ENCODE measurements around the gene SLC17A5. TPM values are rescaled to one million over a fixed set of nuclear protein-coding genes. Genes with fewer than 3 reads are reported as not detected.
"Not testable (repeated sequence)": the region's sequence is repeated elsewhere in the genome, so short reads cannot be mapped to it uniquely, and the experiment has no call there.

Gene SLC17A5
- polyA plus RNA-seq, 1 donor = 13.9 TPM

- DNase-seq = no peak
These were observed 39.8 kb downstream of the SLC17A5 start for GRCh38 chr6:73613806-73614536.

- DNase-seq = no peak
These were observed 41.2 kb downstream of the SLC17A5 start for GRCh38 chr6:73612611-73613010.

- DNase-seq = peak; percentile 50
These were observed 43.1 kb downstream of the SLC17A5 start for GRCh38 chr6:73610444-73611275.

GRCh38 chr6:73608761-73609160 is 45.0 kb downstream of the SLC17A5 start:
- no peak for DNase-seq

- DNase-seq = no peak
These were observed 47.4 kb downstream of the SLC17A5 start for GRCh38 chr6:73606428-73606827.

GRCh38 chr6:73604461-73604860 is 49.3 kb downstream of the SLC17A5 start:
- DNase-seq = no peak

GRCh38 chr6:73604020-73604419 is 49.8 kb downstream of the SLC17A5 start:
- DNase-seq = no peak

- DNase-seq = peak; percentile 45
These were observed 67.3 kb downstream of the SLC17A5 start for GRCh38 chr6:73586416-73586974.

GRCh38 chr6:73585566-73586415 is 68.0 kb downstream of the SLC17A5 start:
- peak; percentile 79 for DNase-seq

- no peak for DNase-seq
These were observed 72.5 kb downstream of the SLC17A5 start for GRCh38 chr6:73581293-73581692.

GRCh38 chr6:73580247-73581149 is 73.3 kb downstream of the SLC17A5 start:
- peak; percentile 81 for DNase-seq

GRCh38 chr6:73579851-73580246 is 73.9 kb downstream of the SLC17A5 start:
- DNase-seq = peak; percentile 24

GRCh38 chr6:73579389-73579788 is 74.4 kb downstream of the SLC17A5 start:
- DNase-seq = no peak

- no peak for DNase-seq
These were observed 76.1 kb downstream of the SLC17A5 start for GRCh38 chr6:73577676-73578075.

- DNase-seq = not testable (repeated sequence)
These were observed 81.3 kb downstream of the SLC17A5 start for GRCh38 chr6:73572531-73572930.

GRCh38 chr6:73571218-73572181 is 82.3 kb downstream of the SLC17A5 start:
- not testable (repeated sequence) for DNase-seq

- DNase-seq = no peak
These were observed 84.7 kb downstream of the SLC17A5 start for GRCh38 chr6:73569121-73569520.

GRCh38 chr6:73566954-73567591 is 86.7 kb downstream of the SLC17A5 start:
- no peak for DNase-seq

GRCh38 chr6:73566486-73566871 is 87.3 kb downstream of the SLC17A5 start:
- DNase-seq = not testable (repeated sequence)

All from hindlimb muscle (tissue), 1 donor.